Activated CD4-positive, CD25-positive, alpha-beta regulatory T cell treated with anti-CD3 and anti-CD28 coated beads, Interleukin-2, amount 50 U/mL, for 24 hours (primary cell): ENCODE results near the gene OSMR.

ENCODE experiments used
- ATAC-seq, 2 donors: fragments of 150-1000 bp; cut with Tn5 transposase; one replicate each; pipeline ENCODE4 v1.10.0; 2021; ENCODE audit warnings: mild to moderate bottlenecking in 1 of 2, moderate library complexity in 1 of 2

The OSMR gene

GRCh38 chr5:38932854-38933408 lies 87.1 kb downstream of the OSMR start:
- no peak for ATAC-seq

DNA sequence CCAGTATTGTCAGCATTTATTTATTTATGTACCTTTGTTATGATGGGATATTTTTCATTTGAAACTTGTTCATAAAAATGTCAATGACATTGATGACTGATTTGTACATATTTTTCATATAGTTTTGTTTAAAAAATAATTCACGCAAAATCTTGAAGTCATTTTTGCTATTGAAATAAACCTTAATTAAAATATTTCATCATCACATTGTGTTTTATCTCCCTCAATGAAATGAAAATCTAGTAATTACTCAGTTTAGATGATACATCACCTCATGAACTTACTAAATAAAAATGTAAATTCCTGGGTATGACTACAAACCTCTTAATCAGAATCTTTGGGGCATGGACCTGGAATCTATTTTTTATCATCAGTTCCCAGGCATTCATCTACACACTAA lies 89.6 kb downstream of the OSMR start:
- no peak for ATAC-seq

- ATAC-seq: no peak
Observed at GRCh38 chr5:38936269-38936668, 90.5 kb downstream of the OSMR start.

DNA sequence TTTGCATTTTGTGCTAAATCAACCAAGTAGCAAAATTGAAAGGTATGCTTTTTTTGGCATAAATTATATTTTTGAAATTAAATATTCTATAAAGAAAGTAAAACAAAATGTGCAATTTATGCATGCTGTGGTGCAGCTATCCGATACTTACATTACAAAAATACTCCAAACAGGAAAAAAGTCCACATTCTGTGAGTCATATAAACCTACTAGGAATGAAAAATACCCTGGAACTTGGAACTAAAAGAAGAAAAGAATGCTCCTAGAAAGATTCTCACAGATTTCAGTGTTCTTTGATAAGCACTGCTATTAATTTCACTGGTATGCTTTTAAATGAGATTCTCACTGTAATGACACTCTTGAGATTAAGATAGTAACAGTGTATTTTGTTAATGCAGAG lies 92.6 kb downstream of the OSMR start:
- ATAC-seq: no peak

DNA sequence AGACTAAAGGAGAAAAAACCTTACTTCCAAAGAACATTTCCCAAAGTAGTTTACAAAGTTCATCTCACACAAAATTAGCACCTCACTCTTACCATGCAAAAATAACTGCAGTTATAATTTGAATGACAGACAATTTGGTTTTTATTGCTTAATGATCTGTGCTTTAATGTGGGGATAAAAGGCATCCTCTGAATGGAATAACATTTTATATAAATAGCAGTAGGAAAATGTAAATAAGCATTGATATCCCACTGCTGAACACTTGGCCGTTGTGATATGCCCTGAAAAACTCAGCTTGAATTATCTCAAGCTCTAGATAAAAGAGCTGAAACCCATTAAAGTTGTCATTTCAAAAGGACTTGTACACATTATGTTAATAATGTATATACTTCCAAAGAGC lies 93.2 kb downstream of the OSMR start:
- no peak for ATAC-seq

GRCh38 chr5:38940230-38940858 lies 94.5 kb downstream of the OSMR start:
- no peak for ATAC-seq

- no peak for ATAC-seq
Observed at GRCh38 chr5:38941912-38942311, 96.1 kb downstream of the OSMR start.

DNA sequence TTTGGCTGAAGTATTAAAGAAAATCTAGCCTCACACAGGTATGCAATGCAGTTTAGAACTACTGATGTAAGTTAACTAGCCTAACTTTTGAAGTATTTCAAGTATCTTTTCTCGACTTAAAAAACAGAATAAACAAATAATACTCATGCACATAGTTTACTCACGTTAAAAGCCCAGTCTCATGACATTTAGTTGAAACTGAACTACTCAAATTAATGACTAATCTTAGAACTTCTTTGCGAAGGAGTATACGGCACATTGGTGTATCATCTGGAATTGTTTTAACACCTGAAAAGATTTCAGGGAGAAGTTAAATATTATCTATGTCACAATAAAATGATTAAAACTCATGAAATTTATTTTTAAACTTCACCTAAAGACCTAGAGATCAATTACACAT lies 98.5 kb downstream of the OSMR start:
- no peak for ATAC-seq

GRCh38 chr5:38948501-38948900 lies 102.7 kb downstream of the OSMR start:
- no peak for ATAC-seq

- no peak for ATAC-seq
Observed at GRCh38 chr5:38953426-38954012, 107.7 kb downstream of the OSMR start.

- no peak for ATAC-seq
Observed at GRCh38 chr5:38961691-38962090, 115.9 kb downstream of the OSMR start.

GRCh38 chr5:38968665-38969064 lies 122.9 kb downstream of the OSMR start:
- ATAC-seq: no peak

DNA sequence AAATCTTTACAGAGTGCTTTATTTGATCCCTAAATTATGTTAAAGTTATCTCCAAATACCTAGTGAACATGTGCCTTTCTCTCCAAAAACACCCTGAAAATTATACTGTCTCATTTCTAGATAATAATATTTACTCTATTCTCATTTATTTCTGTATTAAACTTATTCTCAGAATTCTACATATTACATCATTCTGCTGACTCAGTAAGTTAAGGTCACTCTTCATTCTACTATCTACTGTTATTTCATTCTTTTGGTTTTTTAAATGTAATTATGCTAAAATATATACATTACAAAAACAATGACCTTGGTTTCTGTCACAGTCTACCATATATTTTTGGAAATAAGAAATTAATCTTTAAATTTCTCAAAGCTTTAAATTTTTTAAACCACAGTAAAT lies 132.2 kb downstream of the OSMR start:
- ATAC-seq: no peak

- ATAC-seq: no peak
Observed at GRCh38 chr5:38979535-38979934, 133.7 kb downstream of the OSMR start.
